K562 (cell line): ENCODE data around the gene MTHFD2. TPM values are rescaled to one million over a fixed set of nuclear protein-coding genes. Genes with fewer than 3 reads are reported as not detected.

Experiments used
- ATAC-seq: fragments of 200-7000 bp; cut with Tn5 transposase; 3 replicates; pipeline ENCODE4 v1.9.1; 2020; ENCODE audit warnings: moderate library complexity
- BruUV-seq: library from RNA; stranded (reverse); fragments of 400-500 nt; replicated peaks from 2 replicates; lab custom pipeline; 2021; lab: Mats Ljungman, UMichigan
- CTCF ChIA-PET: fragments of 300-600 bp; formaldehyde crosslinking; extraction: SDS; loops from one replicate; lab custom pipeline; 2021; ENCODE audit warnings: low intra/inter-chr PET ratio; lab: Yijun Ruan, JAX
- POLR2A ChIA-PET: fragments of 300-600, 350-650 bp; sonication (Branson Sonifier 250); formaldehyde crosslinking; extraction: SDS; loops from one replicate; lab custom pipeline; 2021; ENCODE audit warnings: antibody characterized with exemption, inconsistent platforms; lab: Yijun Ruan, JAX
- DNase-seq, 4 experiments: peaks; one replicate each; pipeline versions ENCODE4 v3.0.0 to v3.0.0-alpha.2; 2011 to 2018; ENCODE audit warnings: low spot score in 3 of 4, mixed read lengths in 3 of 4; ENCODE audit errors: extremely low read depth in 1 of 4
- FAIRE-seq: peaks from 2 replicates; lab custom pipeline; 2011; peaks lifted over from hg19 to GRCh38; lab: Jason Lieb, UNC
- H2AFZ ChIP-seq: 2 replicates; pipeline ENCODE4 v1.6.0; 2011; ENCODE audit warnings: low read depth, low read length, control low read depth, inconsistent platforms
- H3K27ac ChIP-seq: fragments of 200-600 bp; 3 replicates; pipeline ENCODE4 v1.8.0; 2011; ENCODE audit warnings: low read depth, mild to moderate bottlenecking, control low read depth, inconsistent platforms, low read length, moderate library complexity, mixed read lengths; ENCODE audit errors: extremely low read depth
- H3K27me3 ChIP-seq, 2 experiments: fragments of 300-600 bp in 1 of 2; 2 replicates in 1 of 2; 3 replicates in 1 of 2; pipeline versions ENCODE4 v1.6.0 to v1.8.0; 2011; ENCODE audit warnings: inconsistent platforms in 2 of 2, low read length in 2 of 2, mild to moderate bottlenecking in 1 of 2, mixed read lengths in 1 of 2, moderate library complexity in 1 of 2; ENCODE audit not compliant: control insufficient read depth in 2 of 2, insufficient read depth in 2 of 2
- H3K36me3 ChIP-seq: fragments of 300-600 bp; 3 replicates; pipeline ENCODE4 v1.8.0; 2011; ENCODE audit warnings: mild to moderate bottlenecking, low read length, inconsistent platforms; ENCODE audit not compliant: control insufficient read depth, insufficient read depth
- H3K4me1 ChIP-seq, 2 experiments: fragments of 200-600 bp in 1 of 2; replicated peaks in 1 of 2; 2 replicates in 1 of 2; 3 replicates in 1 of 2; pipeline versions ENCODE4 v1.5.1 to v1.8.0; 2011; ENCODE audit warnings: inconsistent platforms in 2 of 2, low read length in 2 of 2, mild to moderate bottlenecking in 1 of 2, mixed read lengths in 1 of 2, moderate library complexity in 1 of 2; ENCODE audit not compliant: control insufficient read depth in 2 of 2, insufficient read depth in 2 of 2
- H3K4me2 ChIP-seq: 2 replicates; pipeline ENCODE4 v1.6.1; 2011; ENCODE audit warnings: low read length, control low read depth, inconsistent platforms, mixed read lengths; ENCODE audit not compliant: insufficient read depth
- H3K4me3 ChIP-seq: fragments of 200-600 bp; sonication (generic), shearing (Covaris generic); 2 replicates; pipeline ENCODE4 v1.5.1; 2016; ENCODE audit warnings: control low read depth, inconsistent platforms
- H3K79me2 ChIP-seq: fragments of 200-600 bp; 3 replicates; pipeline ENCODE4 v1.8.0; 2011; ENCODE audit warnings: low read length, inconsistent platforms; ENCODE audit not compliant: control insufficient read depth, insufficient read depth
- H3K9ac ChIP-seq, 2 experiments: 2 replicates each; pipeline versions ENCODE4 v1.6.0 to v1.6.1; 2011; ENCODE audit warnings: low read depth in 2 of 2, low read length in 2 of 2, control low read depth in 1 of 2, inconsistent platforms in 1 of 2, mild to moderate bottlenecking in 1 of 2, mixed read lengths in 1 of 2; ENCODE audit not compliant: insufficient read depth in 1 of 2
- H3K9me1 ChIP-seq: one replicate; pipeline ENCODE4 v1.6.0; 2011; ENCODE audit warnings: inconsistent platforms, mild to moderate bottlenecking, low read length, moderate library complexity; ENCODE audit not compliant: control insufficient read depth, insufficient read depth
- H3K9me3 ChIP-seq: replicated peaks from 2 replicates; pipeline ENCODE4 v1.5.1; 2011; ENCODE audit warnings: low read depth, low read length, inconsistent platforms; ENCODE audit not compliant: control insufficient read depth, insufficient read depth
- H4K20me1 ChIP-seq: replicated peaks from 2 replicates; pipeline ENCODE4 v1.6.1; 2011; ENCODE audit warnings: low read length, inconsistent platforms, mixed read lengths; ENCODE audit not compliant: control insufficient read depth, insufficient read depth
- BCOR ChIP-seq: fragments of 450-650 bp; IDR thresholded peaks from 2 replicates; pipeline ENCODE4 v1.6.1; 2016
- CTCF ChIP-seq, 3 experiments: IDR thresholded peaks in 2 of 3; conservative IDR thresholded peaks in 1 of 3; 2 replicates each; pipeline ENCODE4 v1.5.1; 2011 to 2012; ENCODE audit warnings: low read length in 3 of 3, mild to moderate bottlenecking in 3 of 3, control low read depth in 2 of 3, improper control_type of control experiment in 1 of 3, inconsistent platforms in 1 of 3, low read depth in 1 of 3, mixed read lengths in 1 of 3, moderate library complexity in 1 of 3; ENCODE audit not compliant: insufficient read depth in 2 of 3
- FOXM1 ChIP-seq, 2 experiments: fragments of 450-650 bp in 1 of 2; sonication (generic) in 1 of 2; formaldehyde crosslinking in 1 of 2; IDR thresholded peaks; 2 replicates each; pipeline versions ENCODE4 v1.6.1 to v1.9.0; 2017 to 2022; ENCODE audit warnings: low read depth in 2 of 2, mild to moderate bottlenecking in 2 of 2, missing genetic modification reagents in 1 of 2, moderate library complexity in 1 of 2
- MXD1 ChIP-seq: fragments of 250-450 bp; sonication (Bioruptor Pico); IDR thresholded peaks from 2 replicates; pipeline ENCODE4 v1.8.0; 2021; ENCODE audit warnings: borderline replicate concordance, mild to moderate bottlenecking, moderate library complexity; ENCODE audit not compliant: poor library complexity, severe bottlenecking
- NR0B1 ChIP-seq: fragments of 450-650 bp; IDR thresholded peaks from one replicate; pipeline ENCODE4 v1.6.1; 2018; ENCODE audit warnings: mild to moderate bottlenecking, moderate library complexity; ENCODE audit not compliant: partially characterized antibody
- RAD21 ChIP-seq, 2 experiments: fragments of 250-450 bp in 1 of 2; fragments of 450-650 bp in 1 of 2; sonication (Bioruptor Pico) in 1 of 2; formaldehyde crosslinking in 1 of 2; IDR thresholded peaks in 1 of 2; conservative IDR thresholded peaks in 1 of 2; 2 replicates each; pipeline versions ENCODE4 v1.4.0 to v1.8.0; 2020 to 2022; ENCODE audit warnings: mild to moderate bottlenecking in 2 of 2, moderate library complexity in 1 of 2
- RBM25 ChIP-seq: fragments of 200-400 bp; formaldehyde crosslinking; IDR thresholded peaks from 2 replicates; pipeline ENCODE4 v1.6.1; 2018; ENCODE audit warnings: low read length, low read depth, moderate library complexity; ENCODE audit not compliant: severe bottlenecking
- WGBS: fragments of 100-300 bp; shearing (Covaris generic); methylation state at CpG from one replicate; pipeline ENCODE4 v1.1.6; 2016; ENCODE audit warnings: low coverage, mixed read lengths; ENCODE audit not compliant: insufficient coverage; ENCODE audit errors: missing lambda C conversion rate; 5-methylcytosine and 5-hydroxymethylcytosine counted together
- in situ Hi-C: fragments of 300-500 bp; cut with MboI; formaldehyde crosslinking; loops from 4 replicates; pipeline ENCODE4 v1.15.0; 2018; ENCODE audit warnings: inconsistent platforms, mixed read lengths
- intact Hi-C: fragments of 100-400 bp; cut with micrococcal nuclease; formaldehyde crosslinking; loops from 2 replicates; pipeline ENCODE4 v1.14.2; 2022
- polyA plus RNA-seq, 8 experiments: library from polyadenylated mRNA; depleted of rRNA in 4 of 8; stranded (reverse) in 5 of 8; unstranded in 3 of 8; fragments of >200 nt; fragmentation: Nextera tagmentation in 2 of 8; fragmentation: Illumina TruSeq in 1 of 8; extraction: Ambion mirVana in 2 of 8; extraction: Trizol in 1 of 8; gene quantifications; 2 replicates each; pipeline versions ENCODE4 v1.2.1 to v1.2.3, GENCODE V29; 2011 to 2014; ENCODE audit warnings: inconsistent platforms in 1 of 8, missing spikeins in 1 of 8
- total RNA-seq, 7 experiments: library from RNA; depleted of rRNA in 6 of 7; stranded (reverse); fragments of >200 nt in 6 of 7; fragmentation: Illumina TruSeq in 2 of 7; extraction: Trizol in 2 of 7; gene quantifications; 2 replicates each; pipeline versions ENCODE4 v1.2.1 to v1.2.3, GENCODE V29; 2011 to 2021; ENCODE audit warnings: low replicate concordance in 1 of 7

MTHFD2 gene
- total and polyA plus RNA-seq, 9 of the 15 experiments (the other 6 are each of a cell fraction or from before 2014, with no cell fraction given): 113 to 520 (median 234) TPM

- TF ChIP-seq CTCF (IDR thresholded peaks at IDR 0.05 in 2 of 3, conservative IDR thresholded peaks at IDR 0.05 in 1 of 3; ENCODE audit: insufficient read depth in 2 of 3, low read depth in 1 of 3, low read length in 3 of 3) (peak; percentile 30 to 46 (median 32); a peak in 3 of 6 replicates), RAD21 (CRISPR knock-in tag; conservative IDR thresholded peaks at IDR 0.05 in 1 of 2, IDR thresholded peaks at IDR 0.05 in 1 of 2) (peak; percentile 26 to 40; a peak in 2 of 4 replicates)
These were observed 62.9 kb downstream of the MTHFD2 start (continued) for GRCh38 chr2:74261204-74261864.

GRCh38 chr2:74262681-74263080 is 64.3 kb downstream of the MTHFD2 start:
- H4K20me1 ChIP-seq: no peaks in the 10 kb centered on the region
- H2AFZ ChIP-seq: no peak overlapping the region; the same call in 1 of the 2 replicates
- no peak overlapping the region for H3K27ac ChIP-seq
- H3K4me3 ChIP-seq: no peak overlapping the region
- in situ Hi-C loops: loop anchor here (10.0 kb wide), 1 partner anchor 332 kb away; no protein-coding TSS in a partner anchor
- DNase-seq (no peak), FAIRE-seq (no peak)
- WGBS: 18% methylated on average over 6 of the region's 6 CpGs
- TF ChIP-seq NR0B1 (no peak), MXD1 (CRISPR knock-in tag) (no peak), BCOR (0 out of 2 replicates have a peak, but pooled peaks have one; percentile 32), FOXM1 (IDR thresholded peaks at IDR 0.05; ENCODE audit: low read depth) (no peak), FOXM1 (CRISPR knock-in tag; IDR thresholded peaks at IDR 0.05; ENCODE audit: low read depth) (no peak), RBM25 (peak; percentile 65)
- TF ChIP-seq, all 486 proteins: peak for 2
- intact Hi-C loops: no loop called here
- no peak overlapping the region for H3K9ac ChIP-seq
- H3K36me3 ChIP-seq: no peaks in the 10 kb centered on the region
- ChIA-PET CTCF (no interaction called here), POLR2A (no interaction called here)
- H3K79me2 ChIP-seq: no peaks in the 10 kb centered on the region
- H3K27me3 ChIP-seq: peaks cover 0 to 18% of the 10 kb centered on the region in 2 experiments; a peak in 2 of 5 replicates
- H3K9me1 ChIP-seq: no peaks in the 10 kb centered on the region
- BruUV-seq: no TSS peak
- peaks cover 4 to 6% of the 10 kb centered on the region in 2 experiments; a peak in 3 of 5 replicates for H3K4me1 ChIP-seq
- no peak overlapping the region for H3K4me2 ChIP-seq
- ATAC-seq: no peak
- H3K9me3 ChIP-seq: no peaks in the 10 kb centered on the region
